GM21423 (cell line): ENCODE results near the gene ERCC6L.

Source experiments
- ATAC-seq: cut with Tn5 transposase; IDR thresholded peaks from one replicate; pipeline ENCODE4 v1.9.1; 2021; ENCODE audit warnings: mild to moderate bottlenecking, moderate library complexity; ENCODE audit not compliant: unreplicated experiment

ERCC6L gene, protein sequence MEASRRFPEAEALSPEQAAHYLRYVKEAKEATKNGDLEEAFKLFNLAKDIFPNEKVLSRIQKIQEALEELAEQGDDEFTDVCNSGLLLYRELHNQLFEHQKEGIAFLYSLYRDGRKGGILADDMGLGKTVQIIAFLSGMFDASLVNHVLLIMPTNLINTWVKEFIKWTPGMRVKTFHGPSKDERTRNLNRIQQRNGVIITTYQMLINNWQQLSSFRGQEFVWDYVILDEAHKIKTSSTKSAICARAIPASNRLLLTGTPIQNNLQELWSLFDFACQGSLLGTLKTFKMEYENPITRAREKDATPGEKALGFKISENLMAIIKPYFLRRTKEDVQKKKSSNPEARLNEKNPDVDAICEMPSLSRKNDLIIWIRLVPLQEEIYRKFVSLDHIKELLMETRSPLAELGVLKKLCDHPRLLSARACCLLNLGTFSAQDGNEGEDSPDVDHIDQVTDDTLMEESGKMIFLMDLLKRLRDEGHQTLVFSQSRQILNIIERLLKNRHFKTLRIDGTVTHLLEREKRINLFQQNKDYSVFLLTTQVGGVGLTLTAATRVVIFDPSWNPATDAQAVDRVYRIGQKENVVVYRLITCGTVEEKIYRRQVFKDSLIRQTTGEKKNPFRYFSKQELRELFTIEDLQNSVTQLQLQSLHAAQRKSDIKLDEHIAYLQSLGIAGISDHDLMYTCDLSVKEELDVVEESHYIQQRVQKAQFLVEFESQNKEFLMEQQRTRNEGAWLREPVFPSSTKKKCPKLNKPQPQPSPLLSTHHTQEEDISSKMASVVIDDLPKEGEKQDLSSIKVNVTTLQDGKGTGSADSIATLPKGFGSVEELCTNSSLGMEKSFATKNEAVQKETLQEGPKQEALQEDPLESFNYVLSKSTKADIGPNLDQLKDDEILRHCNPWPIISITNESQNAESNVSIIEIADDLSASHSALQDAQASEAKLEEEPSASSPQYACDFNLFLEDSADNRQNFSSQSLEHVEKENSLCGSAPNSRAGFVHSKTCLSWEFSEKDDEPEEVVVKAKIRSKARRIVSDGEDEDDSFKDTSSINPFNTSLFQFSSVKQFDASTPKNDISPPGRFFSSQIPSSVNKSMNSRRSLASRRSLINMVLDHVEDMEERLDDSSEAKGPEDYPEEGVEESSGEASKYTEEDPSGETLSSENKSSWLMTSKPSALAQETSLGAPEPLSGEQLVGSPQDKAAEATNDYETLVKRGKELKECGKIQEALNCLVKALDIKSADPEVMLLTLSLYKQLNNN

DNA sequence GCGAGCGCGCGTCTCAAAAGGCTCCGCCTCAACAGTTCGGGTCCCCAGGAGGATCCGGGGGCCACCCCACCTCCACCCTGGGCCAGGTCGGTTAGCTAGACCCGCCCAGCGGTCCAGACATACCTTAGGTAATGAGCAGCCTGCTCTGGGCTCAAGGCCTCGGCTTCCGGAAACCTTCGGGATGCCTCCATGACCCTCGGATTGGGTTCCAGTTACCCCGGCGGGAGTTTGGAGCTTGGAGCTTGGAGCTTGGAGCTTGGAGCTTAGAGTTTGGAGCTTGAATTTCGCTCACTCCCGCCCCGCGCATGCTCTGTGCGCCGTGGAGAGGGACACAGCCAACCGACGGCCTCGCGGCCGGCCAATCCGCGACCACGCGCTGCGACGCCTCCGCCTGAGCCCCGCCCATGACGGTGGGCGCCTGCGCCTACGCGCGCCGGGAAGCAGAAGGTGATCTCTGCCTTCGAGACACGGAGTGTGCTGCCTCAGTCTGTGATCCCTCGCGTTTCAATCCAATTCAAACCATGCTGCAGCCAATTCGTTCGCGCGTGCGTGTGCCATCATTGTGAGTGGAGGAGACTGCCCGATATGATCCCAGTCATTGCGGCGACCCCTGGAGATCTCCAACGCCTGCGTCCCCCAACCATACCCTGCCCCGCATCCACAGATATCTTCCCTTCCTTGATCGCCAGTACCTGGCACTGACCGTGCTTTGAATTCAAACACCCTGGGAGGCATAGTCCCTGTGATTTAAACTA lies at the start of gene ERCC6L:
TSS of gene ERCC6L (minus strand) at position 307 of the 755 bp plus-strand sequence. CDS start at position 191, 116 bp downstream.
- ATAC-seq = peak; percentile 99

DNA sequence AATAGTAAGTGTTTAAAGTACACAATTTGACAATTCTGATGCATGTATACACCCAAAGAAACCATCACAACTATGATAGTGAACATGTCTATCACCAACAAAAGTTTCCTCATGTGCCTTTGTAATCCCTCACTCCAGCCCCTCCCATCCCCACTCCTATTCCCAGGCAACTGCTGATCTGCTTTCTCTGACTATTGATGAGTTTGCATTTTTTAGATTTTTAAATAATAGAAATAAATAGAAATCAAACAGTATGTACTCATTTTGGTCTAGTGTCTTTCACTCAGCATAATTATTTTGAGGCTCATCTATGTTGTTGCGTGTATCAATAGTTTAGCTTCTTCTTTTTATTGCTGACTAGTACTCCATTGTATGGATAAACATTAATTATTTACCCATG lies 43.5 kb upstream of the ERCC6L start:
- no peak for ATAC-seq

DNA sequence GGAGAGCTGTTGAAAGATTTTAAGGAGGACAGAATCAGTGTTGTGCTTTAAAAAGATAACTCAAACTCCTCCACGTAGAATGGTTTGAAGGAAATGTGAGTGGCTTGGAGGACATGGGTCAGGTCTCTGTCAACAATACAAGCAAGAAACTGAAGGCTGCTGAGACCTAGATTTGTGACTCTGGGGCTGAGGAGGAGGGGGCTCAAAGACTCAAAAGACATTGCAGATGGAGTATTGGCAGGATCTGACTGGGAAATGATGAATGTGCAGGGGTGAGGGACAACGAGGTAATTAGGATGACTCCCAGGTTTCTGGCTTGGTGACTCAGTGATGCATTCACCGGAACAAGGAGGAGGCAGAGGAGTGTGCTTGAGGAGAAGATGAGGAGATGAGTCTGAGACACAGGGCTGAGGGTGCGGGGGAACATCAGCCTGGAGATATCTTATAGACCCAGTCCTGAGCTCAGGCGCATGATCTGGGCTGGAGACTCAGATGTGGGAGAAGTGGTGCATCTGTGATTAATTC lies 41.6 kb upstream of the ERCC6L start:
- no peak for ATAC-seq

DNA sequence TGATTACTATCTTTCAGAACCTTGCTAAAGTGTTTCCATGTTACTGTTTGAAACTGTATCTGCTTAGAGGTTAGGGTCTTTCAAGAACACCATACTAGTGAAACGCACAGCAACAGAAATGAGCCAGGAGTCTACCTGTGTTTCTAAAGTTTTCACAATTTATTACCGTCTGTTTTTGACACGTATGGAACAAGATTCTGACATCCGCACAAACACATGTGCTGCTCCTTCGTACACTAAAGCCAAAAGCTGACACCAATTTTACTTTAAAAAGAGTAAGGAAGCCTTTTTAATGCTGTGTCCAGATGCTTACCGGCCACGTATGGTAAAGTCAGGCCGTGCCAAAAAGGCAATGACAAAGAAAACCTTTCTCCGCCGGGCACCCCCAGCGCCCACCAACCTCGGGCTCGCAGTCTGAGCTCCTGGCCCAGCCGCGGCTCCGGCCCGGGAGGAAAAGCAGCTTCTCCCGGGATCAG lies 37.7 kb upstream of the ERCC6L start:
- ATAC-seq = no peak

DNA sequence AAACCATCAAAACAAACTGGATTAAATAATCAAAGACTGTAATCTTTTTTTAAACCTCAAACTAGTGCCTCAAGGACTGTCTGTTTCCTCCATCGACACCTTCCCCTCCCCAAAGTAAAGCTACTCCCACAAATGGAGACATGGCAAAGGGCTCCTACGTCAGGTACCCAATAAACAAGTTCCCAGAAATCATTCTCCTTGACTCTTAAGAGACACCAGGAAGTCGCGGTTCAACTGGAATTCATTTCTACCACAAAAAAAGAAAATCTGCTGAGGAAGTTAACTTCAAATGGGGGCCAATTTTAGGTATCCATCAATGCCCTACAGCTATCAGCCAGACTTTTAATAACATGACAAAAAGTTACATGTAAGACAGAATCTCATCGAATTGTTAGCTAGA lies 35.7 kb upstream of the ERCC6L start:
- no peak for ATAC-seq

DNA sequence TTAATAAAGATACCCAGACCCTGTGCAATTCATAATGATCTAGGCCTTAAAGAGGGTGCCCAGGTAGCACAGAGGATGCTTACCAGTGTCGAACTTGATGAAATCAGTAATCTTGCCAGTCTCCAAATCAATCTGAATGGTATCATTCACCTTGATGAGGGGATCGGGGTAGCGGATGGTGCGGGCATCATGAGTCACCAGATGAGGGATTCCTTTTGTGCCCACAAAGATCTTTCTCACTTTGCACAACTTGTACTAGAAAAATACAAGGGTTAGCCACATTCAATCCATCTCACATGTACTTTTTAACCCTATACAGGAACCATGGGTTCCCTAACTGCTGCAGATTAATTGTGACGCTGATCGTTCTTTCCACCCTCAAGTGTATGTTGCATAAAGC lies 34.9 kb upstream of the ERCC6L start:
- no peak for ATAC-seq

DNA sequence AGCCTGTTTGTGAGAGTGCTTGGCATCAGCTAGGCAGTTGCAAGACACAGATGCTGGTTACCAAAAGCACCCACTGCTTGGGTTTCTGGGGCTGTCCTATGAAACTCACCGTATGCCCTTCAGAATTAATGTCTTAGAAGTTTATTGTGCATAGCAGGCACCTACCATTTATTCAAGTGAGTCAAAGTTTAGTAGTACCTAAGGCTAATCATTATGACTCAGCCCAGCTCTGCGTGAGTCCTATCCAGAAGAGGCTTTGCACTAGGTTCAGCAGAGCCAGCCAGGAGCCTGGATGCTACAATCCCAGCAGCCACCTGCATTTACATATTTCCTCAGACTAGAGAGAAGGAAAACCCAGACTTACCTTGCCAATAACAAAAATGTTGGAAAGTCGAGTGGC lies 34.0 kb upstream of the ERCC6L start:
- no peak for ATAC-seq

DNA sequence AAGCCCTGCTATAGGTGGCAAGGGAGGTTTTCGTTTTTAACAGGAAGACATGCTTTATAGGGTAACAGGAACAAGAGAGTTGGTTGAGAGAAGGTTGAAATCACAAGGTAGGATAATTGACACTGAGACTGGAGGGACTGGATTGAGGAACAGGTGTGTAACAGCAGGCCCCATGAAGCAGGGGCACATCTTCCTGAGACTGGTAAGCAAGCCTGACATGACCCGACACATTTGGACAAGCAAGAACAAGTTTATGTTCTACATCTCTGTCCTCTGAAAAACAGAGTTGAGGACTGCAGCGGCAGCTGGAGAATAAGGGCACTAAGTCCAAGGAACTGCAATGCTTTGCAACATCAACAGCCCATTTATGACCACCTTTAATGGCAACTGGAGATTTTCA lies 33.0 kb upstream of the ERCC6L start:
- ATAC-seq = no peak

DNA sequence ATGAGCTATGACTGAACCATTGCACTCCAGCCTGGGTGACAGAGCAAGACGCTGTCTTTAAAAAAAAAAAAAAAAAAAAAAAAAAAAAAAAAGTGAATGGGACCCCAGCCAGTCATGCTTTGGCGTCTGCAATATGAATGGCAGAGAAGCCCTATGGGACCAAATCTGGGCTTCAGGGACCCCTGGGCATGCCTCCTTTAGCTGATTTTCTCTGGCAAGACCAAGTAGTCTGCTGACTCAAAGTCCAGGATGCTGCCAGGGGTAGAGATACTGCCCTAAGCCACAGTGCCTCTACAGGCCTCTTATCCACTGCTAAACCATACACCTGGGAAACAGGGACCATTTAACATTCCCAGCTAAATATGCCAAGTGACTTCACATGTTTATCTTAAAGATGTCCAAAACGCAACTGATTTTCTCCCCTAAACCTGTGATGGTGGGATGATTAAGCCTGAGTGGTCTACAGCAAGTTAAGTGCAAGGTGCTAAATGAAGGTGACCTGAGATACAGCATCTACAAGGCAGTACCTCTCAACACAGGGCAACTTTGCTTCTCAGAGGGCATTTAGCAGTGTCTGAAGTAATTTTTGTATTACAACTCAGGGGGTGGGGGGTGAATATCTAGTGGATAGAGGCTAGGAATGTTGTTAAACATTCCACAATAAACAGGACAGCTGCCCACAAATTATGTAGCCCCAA lies 32.4 kb upstream of the ERCC6L start:
- ATAC-seq = no peak

DNA sequence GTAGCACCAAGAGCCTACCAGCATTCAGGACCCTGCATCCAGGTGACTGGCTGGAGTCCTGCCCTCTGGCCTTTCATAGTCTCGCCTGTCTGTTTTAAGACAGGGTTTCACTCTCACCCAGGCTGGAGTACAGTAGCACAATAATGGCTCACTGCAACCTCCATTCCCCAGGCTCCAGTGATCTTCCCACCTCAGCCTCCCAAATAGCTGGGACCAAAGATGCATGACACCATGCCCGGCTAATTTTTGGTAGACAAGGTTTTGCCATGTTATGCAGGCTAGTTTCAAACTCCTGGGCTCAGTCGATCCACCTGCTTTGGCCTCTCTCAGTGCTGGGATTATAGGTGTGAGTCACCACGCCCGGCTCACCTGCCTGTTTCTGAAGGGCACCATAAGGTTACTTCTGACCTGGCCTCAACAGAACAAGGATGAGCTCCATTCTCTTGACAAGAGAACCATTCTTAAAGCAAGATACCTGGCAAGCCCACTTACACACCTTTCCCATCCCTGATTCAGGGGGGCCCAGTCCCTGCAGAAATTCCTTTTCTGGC lies 31.6 kb upstream of the ERCC6L start:
- ATAC-seq = no peak

DNA sequence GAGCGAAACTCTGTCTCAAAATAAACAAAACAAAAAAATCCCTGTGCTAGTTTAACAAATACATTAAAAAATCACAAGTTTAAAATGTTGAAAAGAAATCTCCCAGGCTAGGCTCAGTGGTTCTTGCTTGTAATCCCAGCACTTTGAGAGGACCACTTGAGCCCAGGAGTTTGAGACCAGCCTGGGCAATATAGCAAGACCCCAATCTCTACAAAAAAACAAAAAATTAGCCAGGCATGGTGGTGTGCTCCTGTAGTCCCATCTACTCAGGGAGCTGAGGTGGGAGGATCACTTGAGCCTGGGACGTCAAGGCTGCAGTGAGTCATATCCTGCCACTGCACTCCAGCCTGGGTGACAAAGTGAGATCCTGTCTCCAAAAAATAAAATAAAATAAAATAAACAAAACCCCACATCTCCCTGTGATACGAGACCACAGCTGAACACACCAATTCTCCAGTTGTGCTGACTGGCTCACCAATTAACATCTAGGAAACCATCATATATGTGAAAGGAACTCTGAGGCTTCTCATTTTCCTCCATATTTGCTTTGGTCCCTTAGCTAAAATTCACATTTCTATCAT lies 30.9 kb upstream of the ERCC6L start:
- no peak for ATAC-seq

DNA sequence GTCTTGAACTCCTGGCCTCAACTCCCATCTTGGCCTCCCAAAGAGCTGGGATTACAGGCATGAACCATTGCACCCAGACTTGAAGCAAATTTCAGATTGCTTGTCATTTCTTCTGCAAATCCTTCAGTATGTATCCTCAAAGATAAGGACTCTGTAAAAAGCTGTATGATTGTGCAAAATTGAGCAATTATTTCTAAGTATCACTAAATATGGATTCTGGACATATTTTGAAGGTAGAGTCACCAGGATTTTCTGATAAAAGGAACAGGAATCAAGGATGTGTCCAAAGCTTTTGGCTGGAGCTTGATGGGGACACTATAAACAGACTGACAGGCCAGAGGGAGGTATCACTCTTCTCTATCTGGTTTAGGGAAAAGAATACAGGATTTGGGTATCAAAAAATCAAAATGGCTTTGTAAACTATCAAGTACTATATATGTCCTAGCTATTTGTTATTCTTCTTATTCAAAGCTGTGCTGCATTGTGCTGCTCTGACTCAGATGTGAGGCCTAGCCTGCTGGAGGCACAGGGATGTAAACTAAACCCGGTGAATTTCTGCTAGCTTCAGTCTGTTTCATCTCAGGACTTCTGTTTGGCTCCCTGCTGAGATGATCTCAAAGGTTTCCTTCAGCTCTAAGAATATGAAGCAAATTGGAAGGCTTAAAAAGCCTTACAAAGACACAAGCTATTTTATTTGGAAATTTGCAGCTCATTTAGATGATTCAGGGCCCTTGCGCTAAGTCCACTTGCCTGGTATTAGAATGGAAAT lies 30.0 kb upstream of the ERCC6L start:
- no peak for ATAC-seq

DNA sequence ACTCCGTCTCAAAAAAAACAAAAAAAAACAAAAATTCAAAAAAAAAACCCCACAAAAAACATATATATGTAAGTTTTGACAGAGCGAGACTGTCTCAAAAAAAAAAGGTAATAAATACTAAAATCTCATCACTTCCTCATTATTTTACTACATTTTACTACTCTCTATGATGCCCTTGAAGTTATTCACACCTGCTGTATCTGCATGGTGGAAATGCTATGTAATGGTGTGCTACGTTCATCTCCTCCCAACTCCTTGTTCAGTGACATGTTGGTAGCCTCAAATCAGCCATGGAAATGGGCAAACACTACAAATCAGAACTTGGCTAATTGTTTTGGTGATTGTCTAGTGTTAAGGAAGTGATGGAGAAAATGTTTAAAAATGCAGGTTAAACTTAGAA lies 26.4 kb upstream of the ERCC6L start:
- no peak for ATAC-seq

DNA sequence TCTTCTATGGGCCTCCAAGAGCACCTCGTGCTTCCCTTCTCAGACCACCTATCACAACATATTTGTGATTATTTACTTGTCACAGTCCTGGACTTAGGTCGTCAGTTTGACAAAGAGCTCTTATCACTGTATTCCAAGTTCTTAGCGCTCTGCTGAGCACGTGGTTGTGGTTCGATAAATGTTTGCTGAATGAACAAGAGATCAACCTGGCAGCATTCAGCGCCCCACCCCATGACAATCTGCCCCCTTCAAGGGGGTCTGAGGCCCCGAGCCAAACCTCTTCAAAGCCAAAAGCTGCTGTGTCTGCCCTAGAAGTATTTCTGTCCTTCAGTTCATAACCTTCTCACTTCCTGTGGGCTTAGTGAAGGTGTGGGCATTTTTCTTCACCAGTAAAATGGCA lies 23.2 kb upstream of the ERCC6L start:
- ATAC-seq = no peak

DNA sequence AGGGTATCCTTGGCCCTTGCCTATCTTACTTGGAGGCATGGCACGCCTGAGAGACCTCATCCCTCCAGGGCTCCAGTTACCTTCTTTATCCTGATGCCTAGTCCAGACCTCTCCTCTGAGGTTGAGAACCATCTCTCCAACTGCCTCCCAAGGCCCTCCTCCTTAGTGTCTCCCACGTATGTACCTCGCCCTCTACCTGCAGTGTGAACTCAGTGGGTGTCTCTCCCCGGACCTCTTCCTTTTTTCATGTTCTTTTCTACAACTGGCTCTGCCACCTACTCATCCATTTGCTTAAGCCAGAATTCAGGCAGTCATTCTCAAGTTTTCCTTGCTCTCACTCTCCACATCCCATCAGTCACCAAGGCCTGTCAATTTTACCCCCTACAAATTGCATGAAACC lies 21.6 kb upstream of the ERCC6L start:
- no peak for ATAC-seq

DNA sequence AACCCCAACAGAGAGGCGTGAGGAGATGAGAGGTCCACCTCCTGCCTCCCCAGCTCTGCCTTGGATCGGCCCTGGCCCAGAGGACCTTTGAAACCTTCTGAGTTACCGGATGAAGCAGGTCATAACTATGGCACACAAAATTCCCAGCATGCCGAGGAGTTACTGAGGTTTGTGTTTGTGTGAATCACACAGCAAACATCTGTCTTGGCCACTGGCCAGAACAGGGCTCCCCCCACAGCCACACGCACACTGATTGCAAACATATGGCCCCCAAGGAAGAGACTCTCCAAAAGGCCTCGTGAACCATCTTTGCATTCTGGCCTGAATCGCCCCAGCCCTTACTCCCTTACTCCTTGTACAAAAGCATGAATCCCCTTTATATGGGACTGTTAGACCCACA lies 19.3 kb upstream of the ERCC6L start:
- ATAC-seq = no peak

DNA sequence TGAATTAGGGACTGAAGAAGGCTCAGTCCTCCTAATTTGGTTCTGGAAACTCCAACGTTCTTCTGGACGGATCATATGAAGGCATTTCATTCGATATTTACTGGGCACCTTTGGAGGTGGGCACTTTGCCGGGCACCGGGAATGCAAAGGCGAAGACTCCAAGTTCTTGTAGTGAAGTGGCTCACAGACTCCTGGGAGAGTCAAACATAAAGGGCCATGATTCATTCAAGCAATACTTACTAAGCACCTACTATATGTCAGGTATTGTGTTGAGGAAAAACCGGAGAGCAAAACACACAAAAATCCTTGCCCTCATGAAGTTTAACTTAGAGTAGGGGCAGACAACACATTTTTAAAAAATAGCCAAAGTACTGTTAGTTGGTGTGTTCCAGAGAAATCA lies 17.0 kb upstream of the ERCC6L start:
- no peak for ATAC-seq

DNA sequence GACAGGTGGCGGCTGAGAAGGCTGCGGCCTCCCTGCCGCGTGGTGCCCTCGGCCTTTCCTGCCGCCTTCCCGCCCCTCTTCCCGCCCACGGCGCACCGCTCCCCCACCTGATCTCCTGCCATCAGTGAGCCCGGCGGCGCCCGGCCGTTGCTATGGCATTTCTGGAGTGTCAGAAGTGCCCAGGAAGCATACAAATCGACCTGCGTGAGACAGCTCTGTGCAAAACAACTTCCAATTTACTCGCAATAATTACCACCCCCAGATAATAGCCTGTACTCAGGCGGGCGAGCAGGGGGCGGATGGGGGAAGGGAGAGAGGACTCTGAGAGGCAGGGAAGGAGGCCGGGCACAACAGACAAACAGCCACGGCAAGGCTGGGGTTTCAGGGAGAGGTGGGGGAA lies 16.6 kb upstream of the ERCC6L start:
- ATAC-seq = no peak
